Liver (tissue), 9 donors: Measurements from ENCODE around the gene TIMP1. TPM values are rescaled to one million over a fixed set of nuclear protein-coding genes. Genes with fewer than 3 reads are reported as not detected.

Experiments used
- DNase-seq: peaks from one replicate; pipeline ENCODE4 v3.0.0-alpha.2; 2017; ENCODE audit warnings: low spot score
- H3K27ac ChIP-seq, 2 donors: one replicate each; pipeline ENCODE4 v1.7.0; 2013; ENCODE audit warnings: inconsistent platforms in 2 of 2, low read length in 2 of 2, control low read depth in 1 of 2, low read depth in 1 of 2, mild to moderate bottlenecking in 1 of 2
- H3K27me3 ChIP-seq, 4 donors: one replicate each; pipeline versions ENCODE4 v1.6.1 to v1.7.0; 2013; ENCODE audit warnings: low read length in 3 of 4, inconsistent platforms in 1 of 4, mild to moderate bottlenecking in 1 of 4, moderate library complexity in 1 of 4; ENCODE audit not compliant: control insufficient read depth in 4 of 4, insufficient read depth in 4 of 4
- H3K36me3 ChIP-seq, 4 donors: one replicate each; pipeline versions ENCODE4 v1.6.1 to v1.7.0; 2013; ENCODE audit warnings: low read length in 3 of 4, mild to moderate bottlenecking in 3 of 4, low read depth in 1 of 4, moderate library complexity in 1 of 4; ENCODE audit not compliant: control insufficient read depth in 4 of 4, insufficient read depth in 3 of 4
- H3K4me1 ChIP-seq, 4 donors: one replicate each; pipeline versions ENCODE4 v1.6.1 to v1.7.0; 2013; ENCODE audit warnings: low read length in 3 of 4, mild to moderate bottlenecking in 3 of 4, moderate library complexity in 1 of 4; ENCODE audit not compliant: control insufficient read depth in 4 of 4, insufficient read depth in 4 of 4
- H3K4me3 ChIP-seq, 3 donors: one replicate each; pipeline versions ENCODE4 v1.6.1 to v1.7.0; 2013; ENCODE audit warnings: low read length in 3 of 3, control low read depth in 1 of 3, low read depth in 1 of 3, mild to moderate bottlenecking in 1 of 3
- H3K9ac ChIP-seq, 2 donors: one replicate each; pipeline ENCODE4 v1.7.0; 2013; ENCODE audit warnings: low read length in 2 of 2, mild to moderate bottlenecking in 2 of 2, moderate library complexity in 2 of 2, control low read depth in 1 of 2, low read depth in 1 of 2
- H3K9me3 ChIP-seq, 4 donors: one replicate each; pipeline versions ENCODE4 v1.6.1 to v1.7.0; 2013; ENCODE audit warnings: low read length in 3 of 4; ENCODE audit not compliant: control insufficient read depth in 4 of 4
- ATF3 ChIP-seq: IDR thresholded peaks from 2 replicates; pipeline ENCODE4 v1.6.1; 2016; ENCODE audit warnings: antibody characterized with exemption
- EGR1 ChIP-seq, 2 donors: IDR thresholded peaks; 2 replicates each; pipeline ENCODE4 v1.6.1; 2016 to 2018; ENCODE audit warnings: antibody characterized with exemption in 2 of 2, low read depth in 2 of 2
- FOXA1 ChIP-seq: IDR thresholded peaks from 2 replicates; pipeline ENCODE4 v1.6.1; 2016; ENCODE audit warnings: antibody characterized with exemption
- FOXA2 ChIP-seq: IDR thresholded peaks from 2 replicates; pipeline ENCODE4 v1.6.1; 2016; ENCODE audit warnings: antibody characterized with exemption
- GABPA ChIP-seq, 2 donors: IDR thresholded peaks in 1 of 2; conservative IDR thresholded peaks in 1 of 2; 2 replicates each; pipeline ENCODE4 v1.6.1; 2016; ENCODE audit warnings: antibody characterized with exemption in 2 of 2, mild to moderate bottlenecking in 1 of 2, moderate library complexity in 1 of 2
- HNF4A ChIP-seq, 2 donors: conservative IDR thresholded peaks; 2 replicates each; pipeline ENCODE4 v1.6.1; 2016; ENCODE audit warnings: antibody characterized with exemption in 2 of 2, mild to moderate bottlenecking in 2 of 2
- HNF4G ChIP-seq: IDR thresholded peaks from 2 replicates; pipeline ENCODE4 v1.6.1; 2016; ENCODE audit warnings: antibody characterized with exemption
- JUND ChIP-seq, 2 donors: IDR thresholded peaks; 2 replicates each; pipeline ENCODE4 v1.6.1; 2016; ENCODE audit warnings: antibody characterized with exemption in 2 of 2
- MAX ChIP-seq: IDR thresholded peaks from 2 replicates; pipeline ENCODE4 v1.6.1; 2016; ENCODE audit warnings: antibody characterized with exemption
- NR2F2 ChIP-seq: IDR thresholded peaks from 2 replicates; pipeline ENCODE4 v1.6.1; 2016; ENCODE audit warnings: antibody characterized with exemption
- RAD21 ChIP-seq, 2 donors: IDR thresholded peaks; 2 replicates each; pipeline ENCODE4 v1.6.1; 2016; ENCODE audit warnings: antibody characterized with exemption in 2 of 2, mild to moderate bottlenecking in 2 of 2
- REST ChIP-seq: IDR thresholded peaks from 2 replicates; pipeline ENCODE4 v1.6.1; 2016; ENCODE audit warnings: antibody characterized with exemption, mild to moderate bottlenecking
- RXRA ChIP-seq, 2 donors: IDR thresholded peaks; 2 replicates each; pipeline ENCODE4 v1.6.1; 2017 to 2018; ENCODE audit warnings: antibody characterized with exemption in 2 of 2, mild to moderate bottlenecking in 1 of 2
- SP1 ChIP-seq: IDR thresholded peaks from 2 replicates; pipeline ENCODE4 v1.6.1; 2018; ENCODE audit warnings: antibody characterized with exemption, mild to moderate bottlenecking
- TAF1 ChIP-seq: conservative IDR thresholded peaks from 2 replicates; pipeline ENCODE4 v1.6.1; 2016; ENCODE audit warnings: antibody characterized with exemption, mild to moderate bottlenecking
- YY1 ChIP-seq: IDR thresholded peaks from 2 replicates; pipeline ENCODE4 v1.6.1; 2016; ENCODE audit warnings: antibody characterized with exemption, mild to moderate bottlenecking
- ZBTB33 ChIP-seq: IDR thresholded peaks from 2 replicates; pipeline ENCODE4 v1.6.1; 2016; ENCODE audit warnings: antibody characterized with exemption
- WGBS: extraction: QIAGEN DNeasy Blood & Tissue Kit; methylation state at CpG from one replicate; pipeline ENCODE4 v1.1.7; 2013; 5-methylcytosine and 5-hydroxymethylcytosine counted together
- polyA plus RNA-seq, 2 donors: library from polyadenylated mRNA; stranded (reverse) in 1 of 2; unstranded in 1 of 2; fragments of 200-250 nt in 1 of 2; fragments of >200 nt in 1 of 2; fragmentation: Nextera tagmentation in 1 of 2; extraction: Ambion mirVana in 1 of 2; gene quantifications; one replicate each; pipeline versions ENCODE4 v1.2.1 to v1.2.3, GENCODE V29; 2013 to 2015
- total RNA-seq, 2 donors: library from RNA; depleted of rRNA; stranded (reverse); fragments of >200 nt; gene quantifications; one replicate each; pipeline ENCODE4 v1.2.3, GENCODE V29; 2014
- TF ChIP-seq, protein P1 (sequence below): fragments of 150-350 bp; IDR thresholded peaks from 2 replicates; pipeline ENCODE4 v1.5.1; 2017; ENCODE audit warnings: improper control_type of control experiment, low read depth, low read length; ENCODE audit not compliant: missing input control
- donor health status: healthy.
- donor health status: healthy.
- donor health status: healthy.
- donor health status: healthy.
- donor health status: healthy.

The TIMP1 gene
- total and polyA plus RNA-seq, 4 donors, result 18.0 to 1,609 (median 146) TPM

DNA sequence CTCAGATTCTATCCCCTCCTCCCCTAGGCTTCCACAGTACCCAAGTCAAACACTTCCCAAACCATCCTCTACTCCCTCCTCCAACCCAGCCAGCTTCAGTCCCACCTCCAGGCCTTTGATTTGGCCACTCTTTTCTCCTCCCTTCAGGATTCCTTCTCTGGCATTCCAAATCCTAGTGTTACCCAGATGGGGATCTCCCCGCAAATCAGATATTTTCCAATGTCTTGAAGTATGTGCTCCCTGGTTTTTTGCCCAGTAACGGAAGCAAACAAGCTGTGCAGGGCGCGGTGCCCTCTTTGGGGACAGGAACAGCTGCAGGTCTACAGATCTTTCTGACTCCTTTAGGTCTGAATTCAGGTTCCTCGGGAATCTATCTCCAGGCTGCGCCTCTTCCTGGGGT is 39.6 kb downstream of the TIMP1 start:
- 78% methylated on average over 6 of the region's 6 CpGs for WGBS
- Histone ChIP-seq H3K9me3 (no peaks in the 10 kb centered on the region), H3K27ac (no peak overlapping the region), H3K36me3 (peaks cover 0 to 2% (median 0%) of the 10 kb centered on the region in 4 donors), H3K4me1 (peaks cover 0 to 4% (median 0%) of the 10 kb centered on the region in 4 donors), H3K9ac (no peak overlapping the region), H3K4me3 (no peak overlapping the region), H3K27me3 (no peaks in the 10 kb centered on the region)
- no peak for TF ChIP-seq ATF3
- no peak for TF ChIP-seq REST
- TF ChIP-seq GABPA (IDR thresholded peaks at IDR 0.05 in 1 of 2, conservative IDR thresholded peaks at IDR 0.05 in 1 of 2), result no peak
- TF ChIP-seq, protein P1, sequence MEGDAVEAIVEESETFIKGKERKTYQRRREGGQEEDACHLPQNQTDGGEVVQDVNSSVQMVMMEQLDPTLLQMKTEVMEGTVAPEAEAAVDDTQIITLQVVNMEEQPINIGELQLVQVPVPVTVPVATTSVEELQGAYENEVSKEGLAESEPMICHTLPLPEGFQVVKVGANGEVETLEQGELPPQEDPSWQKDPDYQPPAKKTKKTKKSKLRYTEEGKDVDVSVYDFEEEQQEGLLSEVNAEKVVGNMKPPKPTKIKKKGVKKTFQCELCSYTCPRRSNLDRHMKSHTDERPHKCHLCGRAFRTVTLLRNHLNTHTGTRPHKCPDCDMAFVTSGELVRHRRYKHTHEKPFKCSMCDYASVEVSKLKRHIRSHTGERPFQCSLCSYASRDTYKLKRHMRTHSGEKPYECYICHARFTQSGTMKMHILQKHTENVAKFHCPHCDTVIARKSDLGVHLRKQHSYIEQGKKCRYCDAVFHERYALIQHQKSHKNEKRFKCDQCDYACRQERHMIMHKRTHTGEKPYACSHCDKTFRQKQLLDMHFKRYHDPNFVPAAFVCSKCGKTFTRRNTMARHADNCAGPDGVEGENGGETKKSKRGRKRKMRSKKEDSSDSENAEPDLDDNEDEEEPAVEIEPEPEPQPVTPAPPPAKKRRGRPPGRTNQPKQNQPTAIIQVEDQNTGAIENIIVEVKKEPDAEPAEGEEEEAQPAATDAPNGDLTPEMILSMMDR, result no peak
- TF ChIP-seq TAF1, result no peak
- no peak for TF ChIP-seq FOXA1
- no peak for TF ChIP-seq NR2F2
- TF ChIP-seq SP1, result no peak
- no peak for TF ChIP-seq EGR1 (IDR thresholded peaks at IDR 0.05; ENCODE audit: low read depth in 2 of 2)
- TF ChIP-seq YY1, result no peak
- no peak for TF ChIP-seq FOXA2
- no peak for TF ChIP-seq RXRA (IDR thresholded peaks at IDR 0.05)
- TF ChIP-seq HNF4G, result no peak
- no peak for TF ChIP-seq MAX
- no peak for TF ChIP-seq HNF4A (conservative IDR thresholded peaks at IDR 0.05)
- no peak for TF ChIP-seq JUND (IDR thresholded peaks at IDR 0.05)
- no peak for TF ChIP-seq RAD21 (IDR thresholded peaks at IDR 0.05)
- no peak for TF ChIP-seq ZBTB33
- no peak for DNase-seq
